ENCODE data around the gene PLD5.
"Not testable (repeated sequence)": the region's sequence is repeated elsewhere in the genome, so short reads cannot be mapped to it uniquely, and the experiment has no call there.

PLD5 gene

GRCh38 chr1:242210316-242210715, 314.2 kb downstream of the PLD5 start:
- DNase-seq (ENCODE audit: low spot score) = not testable (repeated sequence)

GRCh38 chr1:242209063-242209462, 315.4 kb downstream of the PLD5 start:
- DNase-seq (ENCODE audit: low spot score) = no peak

GRCh38 chr1:242208021-242208420, 316.5 kb downstream of the PLD5 start:
- DNase-seq (ENCODE audit: low spot score) = no peak

GRCh38 chr1:242206994-242207393, 317.5 kb downstream of the PLD5 start:
- DNase-seq (ENCODE audit: low spot score) = no peak

GRCh38 chr1:242205622-242206489, 318.6 kb downstream of the PLD5 start:
- no peak for DNase-seq (ENCODE audit: low spot score)

GRCh38 chr1:242203262-242203661, 321.2 kb downstream of the PLD5 start:
- no peak for DNase-seq (ENCODE audit: low spot score)

GRCh38 chr1:242201090-242201489, 323.4 kb downstream of the PLD5 start:
- DNase-seq (ENCODE audit: low spot score) = no peak

GRCh38 chr1:242199776-242200458, 324.6 kb downstream of the PLD5 start:
- no peak for DNase-seq (ENCODE audit: low spot score)

GRCh38 chr1:242197907-242198820, 326.3 kb downstream of the PLD5 start:
- DNase-seq (ENCODE audit: low spot score) = no peak

- DNase-seq (ENCODE audit: low spot score) = no peak
Measured at GRCh38 chr1:242196914-242197313, 327.6 kb downstream of the PLD5 start.

GRCh38 chr1:242196101-242196500, 328.4 kb downstream of the PLD5 start:
- DNase-seq (ENCODE audit: low spot score) = no peak

GRCh38 chr1:242189591-242189990, 334.9 kb downstream of the PLD5 start:
- DNase-seq (ENCODE audit: low spot score) = no peak

GRCh38 chr1:242187816-242188215, 336.7 kb downstream of the PLD5 start:
- DNase-seq (ENCODE audit: low spot score) = no peak

GRCh38 chr1:242187171-242187570, 337.3 kb downstream of the PLD5 start:
- no peak for DNase-seq (ENCODE audit: low spot score)

- DNase-seq (ENCODE audit: low spot score) = no peak
Measured at GRCh38 chr1:242185731-242186130, 338.8 kb downstream of the PLD5 start.

GRCh38 chr1:242184955-242185354, 339.5 kb downstream of the PLD5 start:
- no peak for DNase-seq (ENCODE audit: low spot score)

- not testable (repeated sequence) for DNase-seq (ENCODE audit: low spot score)
Measured at GRCh38 chr1:242179767-242180166, 344.7 kb downstream of the PLD5 start.

- DNase-seq (ENCODE audit: low spot score) = no peak
Measured at GRCh38 chr1:242178924-242179708, 345.4 kb downstream of the PLD5 start.

GRCh38 chr1:242178436-242178835, 346.1 kb downstream of the PLD5 start:
- no peak for DNase-seq (ENCODE audit: low spot score)

GRCh38 chr1:242162140-242162539, 362.4 kb downstream of the PLD5 start:
- no peak for DNase-seq (ENCODE audit: low spot score)

Measured in CD4-positive, alpha-beta T cell treated with Interleukin-2 at 100 ng/mL for 4 hours (primary cell).